Measurements from ENCODE around the gene NCAPD2.
"Not testable (repeated sequence)": the region's sequence is repeated elsewhere in the genome, so short reads cannot be mapped to it uniquely, and the experiment has no call there.

Gene NCAPD2

GRCh38 chr12:6555018-6555691 is 61.3 kb downstream of the NCAPD2 start:
- Histone ChIP-seq H3K27ac (replicated peaks) (peak overlapping the region; percentile 49), H3K27me3 (ENCODE audit: insufficient read depth, poor library complexity, severe bottlenecking) (no peaks in the 10 kb centered on the region), H3K4me3 (replicated peaks; ENCODE audit: insufficient read depth, low read length) (peak overlapping the region; percentile 92)
- DNase-seq (ENCODE audit: low read depth in 1 of 2, low spot score in 1 of 2), result peak in 1 of 2 experiments; percentile 28
- TF ChIP-seq GABPA (IDR thresholded peaks at IDR 0.05; ENCODE audit: low read depth) (no peak), SPI1 (IDR thresholded peaks at IDR 0.05; ENCODE audit: borderline replicate concordance, low read depth) (no peak), CTCF (IDR thresholded peaks at IDR 0.05; ENCODE audit: insufficient read depth, low read length) (no peak), REST (IDR thresholded peaks at IDR 0.05; ENCODE audit: insufficient replicate concordance, low read depth) (no peak)

- H3K27me3 ChIP-seq (ENCODE audit: insufficient read depth, poor library complexity, severe bottlenecking); H3K27ac ChIP-seq (replicated peaks); H3K4me3 ChIP-seq (replicated peaks; ENCODE audit: insufficient read depth, low read length); DNase-seq (ENCODE audit: low read depth in 1 of 2, low spot score in 1 of 2): not testable (repeated sequence)
Measured at GRCh38 chr12:6556496-6556817, 62.6 kb downstream of the NCAPD2 start.

- H3K4me3 ChIP-seq (replicated peaks; ENCODE audit: insufficient read depth, low read length), result no peak overlapping the region
- TF ChIP-seq CTCF (IDR thresholded peaks at IDR 0.05; ENCODE audit: insufficient read depth, low read length), result no peak
- TF ChIP-seq SPI1 (IDR thresholded peaks at IDR 0.05; ENCODE audit: borderline replicate concordance, low read depth), result no peak
- no peak for TF ChIP-seq REST (IDR thresholded peaks at IDR 0.05; ENCODE audit: insufficient replicate concordance, low read depth)
- no peak for TF ChIP-seq GABPA (IDR thresholded peaks at IDR 0.05; ENCODE audit: low read depth)
- TF ChIP-seq POLR2AphosphoS5 (IDR thresholded peaks at IDR 0.05; ENCODE audit: low read depth), result no peak
- no peaks in the 10 kb centered on the region for H3K27me3 ChIP-seq (ENCODE audit: insufficient read depth, poor library complexity, severe bottlenecking)
- H3K27ac ChIP-seq (replicated peaks), result no peak overlapping the region
- no peak for DNase-seq (ENCODE audit: low read depth in 1 of 2, low spot score in 1 of 2)
Measured at GRCh38 chr12:6556857-6557256, 63.0 kb downstream of the NCAPD2 start.

- not testable (repeated sequence) for H3K27ac ChIP-seq (replicated peaks); H3K27me3 ChIP-seq (ENCODE audit: insufficient read depth, poor library complexity, severe bottlenecking); H3K4me3 ChIP-seq (replicated peaks; ENCODE audit: insufficient read depth, low read length)
- peak; percentile 11; the same call in 1 of the 2 replicates for TF ChIP-seq SPI1 (IDR thresholded peaks at IDR 0.05; ENCODE audit: borderline replicate concordance, low read depth)
- TF ChIP-seq GABPA (IDR thresholded peaks at IDR 0.05; ENCODE audit: low read depth), result peak; percentile 53; the same call in 1 of the 2 replicates
- TF ChIP-seq CTCF (IDR thresholded peaks at IDR 0.05; ENCODE audit: insufficient read depth, low read length), result peak; percentile 17
- peak in 1 of 2 experiments; percentile 69 for DNase-seq (ENCODE audit: low read depth in 1 of 2, low spot score in 1 of 2)
Measured at GRCh38 chr12:6558014-6558760, 64.3 kb downstream of the NCAPD2 start.

All from HL-60 (cell line).